Heart left ventricle (tissue), 16 donors: ENCODE data around the gene PIK3R6. TPM values are rescaled to one million over a fixed set of nuclear protein-coding genes. Genes with fewer than 3 reads are reported as not detected.
A peak's percentile ranks its signal among the peaks of the same experiment; 100 is the strongest.

ENCODE experiments used
- ATAC-seq, 4 donors: fragments of 200-7000 bp; cut with Tn5 transposase; one replicate each; pipeline ENCODE4 v1.9.1; 2020 to 2022; ENCODE audit warnings: moderate library complexity in 4 of 4, mild to moderate bottlenecking in 3 of 4, moderate number of reproducible peaks in 1 of 4
- DNase-seq, 5 donors: peaks; one replicate each; pipeline ENCODE4 v3.0.0-alpha.2; 2020
- H3K27ac ChIP-seq, 12 donors: fragments of 200-600 bp; sonication (generic) in 4 of 12; one replicate each; pipeline versions ENCODE4 v1.5.0 to v1.8.0; 2016 to 2022; ENCODE audit warnings: mild to moderate bottlenecking in 2 of 12
- H3K27me3 ChIP-seq, 9 donors: fragments of 200-600 bp; sonication (generic) in 2 of 9; one replicate each; pipeline versions ENCODE4 v1.5.1 to v1.8.0; 2016 to 2022; ENCODE audit warnings: mild to moderate bottlenecking in 3 of 9
- H3K36me3 ChIP-seq, 9 donors: fragments of 200-600 bp; sonication (generic) in 2 of 9; one replicate each; pipeline versions ENCODE4 v1.5.0 to v1.8.0; 2018 to 2022; ENCODE audit warnings: mild to moderate bottlenecking in 2 of 9
- H3K4me1 ChIP-seq, 12 donors: fragments of 200-600 bp; sonication (generic) in 4 of 12; one replicate each; pipeline versions ENCODE4 v1.5.0 to v1.8.0; 2016 to 2022; ENCODE audit warnings: mild to moderate bottlenecking in 3 of 12
- H3K4me3 ChIP-seq, 12 donors: fragments of 200-600 bp; sonication (generic) in 4 of 12; one replicate each; pipeline versions ENCODE4 v1.5.0 to v1.8.0; 2017 to 2022; ENCODE audit warnings: mild to moderate bottlenecking in 9 of 12, moderate library complexity in 4 of 12
- H3K9me3 ChIP-seq, 12 donors: fragments of 200-600 bp; sonication (generic) in 4 of 12; one replicate each; pipeline versions ENCODE4 v1.5.0 to v1.8.0; 2016 to 2022; ENCODE audit warnings: mild to moderate bottlenecking in 1 of 12
- POLR2A ChIP-seq, 2 donors: fragments of 450-650 bp; IDR thresholded peaks; one replicate each; pipeline ENCODE4 v1.6.1; 2017; ENCODE audit warnings: antibody characterized with exemption in 2 of 2, mild to moderate bottlenecking in 2 of 2, moderate library complexity in 2 of 2
- WGBS, 4 donors: extraction: QIAGEN DNeasy Blood & Tissue Kit in 2 of 4; methylation state at CpG; one replicate each; pipeline versions ENCODE4 v1.1.5 to v1.1.7; 2013 to 2018; 5-methylcytosine and 5-hydroxymethylcytosine counted together
- intact Hi-C, 10 donors: fragments of 100-400 bp; cut with DNase I; formaldehyde crosslinking; loops; one replicate each; pipeline versions ENCODE4 v1.11.1 to v1.14.2; 2022
- polyA plus RNA-seq, 2 donors: library from polyadenylated mRNA; stranded (reverse); fragments of 200-250 nt; gene quantifications; one replicate each; pipeline ENCODE4 v1.2.3, GENCODE V29; 2013
- total RNA-seq, 9 donors: library from RNA; depleted of rRNA in 2 of 9; stranded (reverse); fragments of >200 nt in 2 of 9; fragmentation: NEBNext Ultra II Directional in 3 of 9; extraction: Animal tissue kit (Norgen Biotek cat#: 25700) in 3 of 9; gene quantifications; one replicate each; pipeline versions ENCODE4 v1.1.0 to v1.2.4, GENCODE V29; 2016 to 2023
- TF ChIP-seq, protein P1 (sequence below), 12 donors: fragments of 200-600 bp; sonication (generic) in 4 of 12; IDR thresholded peaks; one replicate each; pipeline versions ENCODE4 v1.5.0 to v1.8.0; 2018 to 2022; ENCODE audit warnings: antibody characterized with exemption in 12 of 12, mild to moderate bottlenecking in 5 of 12
- donor health status: ischemic (EF 13 %, LVEDD 7.1; RV severe dilation, severe dysfunction).
- donor health status: healthy with polysubstance abuse.
- donor health status: DM: no; HTN: yes; CAD: no.
- donor health status: DM: no; HTN: no; CAD: no.
- donor health status: ischemic (EF 25% LVEDD 6.9; RV normal size, moderate dysfunction).
- donor health status: ischemic (EF 25% LVEDD 5.7; RV mildly dilated, moderate dysfunction).
- donor health status: healthy.
- donor health status: DM: yes; HTN: yes; CAD: no.
- donor health status: ischemic (EF 35%, LVEDD 5.7; RV mildly dilated, moderate dysfunction).
- donor health status: nonischemic (EF 11% LVEDD 7.7; RV severe dilation, severe dysfunction).
- donor health status: DM: yes; HTN: yes; CAD: no.
- donor health status: PGD.
- donor health status: ischemic (EF 29% LVEDD 5.4; RV normal size, mild dysfunction).
- donor health status: nonischemic (EF 23%, LVEDD 6.1; RV moderate dilation, normal function).

Gene PIK3R6
- total and polyA plus RNA-seq, 11 donors: 0.21 to 5.4 (median 1.0) TPM

DNA sequence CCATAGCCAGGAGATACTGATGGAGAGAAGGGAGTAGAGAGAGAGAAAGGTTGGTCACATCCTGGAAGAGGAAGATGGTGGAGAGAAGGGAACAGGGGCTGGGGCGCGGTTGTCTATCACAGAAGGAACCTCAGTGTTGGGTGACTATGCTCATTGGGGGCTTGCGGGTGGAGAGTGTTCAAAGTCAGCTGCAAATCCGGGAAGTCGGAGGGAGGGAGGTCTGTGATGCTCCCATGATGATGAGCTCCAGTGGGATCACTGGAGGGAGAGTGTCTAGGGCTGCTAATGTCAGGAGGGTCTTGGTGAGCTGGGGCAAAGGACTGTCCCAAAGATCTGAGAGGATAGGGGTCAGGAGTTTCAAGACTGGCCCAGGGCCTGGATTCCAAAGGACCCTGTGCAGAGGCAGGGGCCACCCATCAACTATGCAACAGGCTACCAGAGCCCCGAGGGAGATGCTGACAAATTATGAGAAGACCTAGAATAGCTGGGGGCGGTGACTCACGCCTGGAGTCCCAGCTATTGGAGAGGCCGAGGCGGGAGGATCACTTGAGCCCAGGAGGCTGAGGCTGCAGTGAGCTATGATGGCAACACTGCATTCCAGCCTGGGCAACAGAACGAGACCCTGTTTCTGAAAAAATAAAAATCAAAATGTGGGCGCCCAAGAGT lies 111.8 kb downstream of the PIK3R6 start:
- intact Hi-C loops: no loop called here
- Histone ChIP-seq H3K4me1 (no peaks in the 10 kb centered on the region), H3K27me3 (no peaks in the 10 kb centered on the region), H3K9me3 (no peaks in the 10 kb centered on the region), H3K27ac (no peak overlapping the region), H3K36me3 (no peaks in the 10 kb centered on the region), H3K4me3 (no peak overlapping the region)
- no peak for DNase-seq
- TF ChIP-seq POLR2A (IDR thresholded peaks at IDR 0.05): no peak
- TF ChIP-seq, protein P1, sequence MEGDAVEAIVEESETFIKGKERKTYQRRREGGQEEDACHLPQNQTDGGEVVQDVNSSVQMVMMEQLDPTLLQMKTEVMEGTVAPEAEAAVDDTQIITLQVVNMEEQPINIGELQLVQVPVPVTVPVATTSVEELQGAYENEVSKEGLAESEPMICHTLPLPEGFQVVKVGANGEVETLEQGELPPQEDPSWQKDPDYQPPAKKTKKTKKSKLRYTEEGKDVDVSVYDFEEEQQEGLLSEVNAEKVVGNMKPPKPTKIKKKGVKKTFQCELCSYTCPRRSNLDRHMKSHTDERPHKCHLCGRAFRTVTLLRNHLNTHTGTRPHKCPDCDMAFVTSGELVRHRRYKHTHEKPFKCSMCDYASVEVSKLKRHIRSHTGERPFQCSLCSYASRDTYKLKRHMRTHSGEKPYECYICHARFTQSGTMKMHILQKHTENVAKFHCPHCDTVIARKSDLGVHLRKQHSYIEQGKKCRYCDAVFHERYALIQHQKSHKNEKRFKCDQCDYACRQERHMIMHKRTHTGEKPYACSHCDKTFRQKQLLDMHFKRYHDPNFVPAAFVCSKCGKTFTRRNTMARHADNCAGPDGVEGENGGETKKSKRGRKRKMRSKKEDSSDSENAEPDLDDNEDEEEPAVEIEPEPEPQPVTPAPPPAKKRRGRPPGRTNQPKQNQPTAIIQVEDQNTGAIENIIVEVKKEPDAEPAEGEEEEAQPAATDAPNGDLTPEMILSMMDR (IDR thresholded peaks at IDR 0.05): no peak
- WGBS, 4 donors: 92 to 96% (median 94%) methylated on average over 12 of the region's 12 CpGs
- ATAC-seq: no peak

GRCh38 chr17:8754890-8755289 lies 112.6 kb downstream of the PIK3R6 start:
- ATAC-seq (no peak), DNase-seq (no peak)
- H3K27me3 ChIP-seq: no peaks in the 10 kb centered on the region
- H3K27ac ChIP-seq: no peak overlapping the region
- no peak overlapping the region for H3K4me3 ChIP-seq
- H3K4me1 ChIP-seq: no peaks in the 10 kb centered on the region
- intact Hi-C loops: loop anchor here in 2 of 10 donors (5.0 kb wide), 2 partner anchors 32 to 137 kb away; no protein-coding TSS in a partner anchor
- no peaks in the 10 kb centered on the region for H3K9me3 ChIP-seq
- H3K36me3 ChIP-seq: no peaks in the 10 kb centered on the region
- WGBS, 4 donors: 78 to 82% (median 79%) methylated on average over 8 of the region's 8 CpGs
- TF ChIP-seq POLR2A (IDR thresholded peaks at IDR 0.05): no peak

GRCh38 chr17:8753976-8754440 lies 113.5 kb downstream of the PIK3R6 start:
- Histone ChIP-seq H3K4me1 (no peaks in the 10 kb centered on the region), H3K27ac (no peak overlapping the region), H3K4me3 (no peak overlapping the region), H3K9me3 (no peaks in the 10 kb centered on the region), H3K27me3 (no peaks in the 10 kb centered on the region), H3K36me3 (no peaks in the 10 kb centered on the region)
- WGBS, 4 donors: 35 to 67% (median 50%) methylated on average over 1 of the region's 1 CpG
- DNase-seq: no peak
- ATAC-seq: no peak
- intact Hi-C loops: loop anchor here in 2 of 10 donors (5.0 kb wide), 2 partner anchors 33 to 138 kb away; no protein-coding TSS in a partner anchor
- TF ChIP-seq POLR2A (IDR thresholded peaks at IDR 0.05): no peak
- TF ChIP-seq, protein P1 (IDR thresholded peaks at IDR 0.05): peak in 6 of 12 donors; percentile 6 to 29 (median 22)

DNA sequence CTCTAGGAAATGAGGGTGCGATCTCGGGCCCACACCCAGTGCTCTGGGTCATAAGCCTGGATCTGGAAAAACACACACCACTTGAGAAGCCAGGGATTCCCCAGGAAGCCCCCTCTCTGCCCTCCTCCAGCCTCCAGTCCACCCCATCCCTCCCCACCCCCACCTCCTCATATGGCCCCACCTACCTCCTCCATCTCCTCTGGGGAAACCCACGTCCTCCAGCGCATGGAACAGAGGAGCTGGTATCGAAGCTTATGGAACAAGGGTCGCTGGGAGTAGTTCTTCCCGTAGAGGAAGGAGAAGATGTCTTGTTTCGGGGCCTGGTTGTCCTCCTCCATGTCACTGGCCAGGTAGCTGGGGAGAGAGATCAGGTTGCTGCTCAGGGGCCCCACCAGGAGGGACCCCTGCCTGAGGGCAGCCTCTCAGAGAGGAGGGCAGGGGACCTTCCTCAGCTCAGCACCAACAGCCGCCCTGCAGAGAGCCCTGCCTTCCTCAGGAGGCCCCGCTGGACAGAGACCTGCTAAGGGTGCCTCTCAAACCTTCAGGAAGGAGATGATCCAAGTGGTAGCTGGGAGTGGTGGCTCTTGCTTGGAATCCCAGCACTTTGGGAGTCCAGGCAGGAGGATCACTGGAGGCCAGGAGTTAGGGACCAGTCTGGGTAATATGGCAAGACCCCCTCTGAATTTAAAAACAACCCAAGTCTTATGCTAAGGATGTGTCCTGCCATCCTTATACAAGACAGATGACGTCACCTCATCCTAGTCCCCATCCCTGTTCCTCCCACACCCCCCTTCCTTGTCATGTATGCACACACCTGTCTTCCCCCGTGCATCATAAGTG lies 114.1 kb downstream of the PIK3R6 start:
- Histone ChIP-seq H3K4me1 (no peaks in the 10 kb centered on the region), H3K27me3 (no peaks in the 10 kb centered on the region), H3K9me3 (no peaks in the 10 kb centered on the region), H3K36me3 (no peaks in the 10 kb centered on the region), H3K27ac (no peak overlapping the region), H3K4me3 (no peak overlapping the region)
- intact Hi-C loops: loop anchor here in 2 of 10 donors (5.0 kb wide), 2 partner anchors 34 to 139 kb away; no protein-coding TSS in a partner anchor
- DNase-seq (no peak), ATAC-seq (no peak)
- no peak for TF ChIP-seq POLR2A (IDR thresholded peaks at IDR 0.05)
- TF ChIP-seq, protein P1 (IDR thresholded peaks at IDR 0.05): no peak
- 80 to 86% (median 85%) methylated on average over 11 to 12 of the region's 12 CpGs for WGBS, 4 donors

Other genes with a start within 250 kb of the PIK3R6 start
- 10 to 100 TPM; 29.0 to 62.1 (median 40.8) TPM for gene MYH10, start 236.9 kb downstream of the PIK3R6 start, total RNA-seq
- gene MYH10, start 236.9 kb downstream of the PIK3R6 start, polyA plus RNA-seq: 10 to 100 TPM; 10.6 to 25.8 TPM
- gene CCDC42, start 122.8 kb downstream of the PIK3R6 start, total RNA-seq: under 1 TPM in 1 of 9 donors, not detected in 8; 0.61 TPM
- not detected for gene CCDC42, start 122.8 kb downstream of the PIK3R6 start, polyA plus RNA-seq
- not detected for gene SPDYE4, start 109.1 kb downstream of the PIK3R6 start, total RNA-seq
- gene SPDYE4, start 109.1 kb downstream of the PIK3R6 start, polyA plus RNA-seq: not detected
- gene MFSD6L, start 68.3 kb downstream of the PIK3R6 start, total RNA-seq: under 1 TPM in 2 of 9 donors, not detected in 7; 0.21 to 0.43 TPM
- gene MFSD6L, start 68.3 kb downstream of the PIK3R6 start, polyA plus RNA-seq: under 1 TPM in 1 of 2 donors, not detected in 1; 0.08 TPM
- gene PIK3R5, start 98.0 kb upstream of the PIK3R6 start, total RNA-seq: 10 to 100 TPM in 1 of 9 donors, 1 to 10 TPM in 8; 1.5 to 21.6 (median 2.9) TPM
- 1 to 10 TPM; 1.4 to 1.9 TPM for gene PIK3R5, start 98.0 kb upstream of the PIK3R6 start, polyA plus RNA-seq
- gene NTN1, start 153.8 kb upstream of the PIK3R6 start, total RNA-seq: 10 to 100 TPM in 7 of 9 donors, 1 to 10 TPM in 2; 9.3 to 25.8 (median 19.2) TPM
- 10 to 100 TPM in 1 of 2 donors, 1 to 10 TPM in 1; 9.6 to 16.6 TPM for gene NTN1, start 153.8 kb upstream of the PIK3R6 start, polyA plus RNA-seq